ENCODE measurements around the gene EEF2K.

DNA sequence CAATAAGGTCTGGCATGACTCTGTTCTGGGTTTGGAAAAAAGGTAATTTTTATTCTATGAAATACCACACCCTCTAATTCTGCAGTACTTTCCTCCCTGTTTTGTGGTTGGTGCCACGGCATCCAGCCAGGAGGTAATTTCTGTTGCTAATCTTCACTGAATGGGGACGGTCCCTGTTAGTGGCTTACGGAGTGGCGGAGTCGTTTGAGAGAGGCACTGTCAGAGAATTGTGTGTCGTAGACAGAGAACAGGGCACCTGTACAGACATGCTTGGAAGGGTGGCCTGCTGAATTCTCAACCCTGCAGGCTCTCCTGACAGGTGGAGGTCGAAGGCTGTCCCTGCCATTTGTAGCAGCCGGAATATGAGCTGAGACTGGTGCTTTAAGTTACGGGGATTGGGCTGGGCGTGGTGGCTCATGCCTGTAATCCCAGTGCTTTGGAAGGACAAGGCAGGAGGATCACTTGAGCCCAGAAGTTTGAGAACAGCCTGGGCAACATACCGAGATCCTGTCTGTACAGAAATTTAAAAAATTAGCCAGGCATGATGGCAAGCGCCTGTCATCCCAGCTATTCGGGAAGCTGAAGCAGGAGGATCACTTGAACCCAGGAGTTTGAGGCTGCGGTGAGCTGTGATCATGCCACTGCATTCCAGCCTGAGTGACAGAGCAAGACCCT lies 33.2 kb downstream of the EEF2K start:
- TF ChIP-seq, protein P1, sequence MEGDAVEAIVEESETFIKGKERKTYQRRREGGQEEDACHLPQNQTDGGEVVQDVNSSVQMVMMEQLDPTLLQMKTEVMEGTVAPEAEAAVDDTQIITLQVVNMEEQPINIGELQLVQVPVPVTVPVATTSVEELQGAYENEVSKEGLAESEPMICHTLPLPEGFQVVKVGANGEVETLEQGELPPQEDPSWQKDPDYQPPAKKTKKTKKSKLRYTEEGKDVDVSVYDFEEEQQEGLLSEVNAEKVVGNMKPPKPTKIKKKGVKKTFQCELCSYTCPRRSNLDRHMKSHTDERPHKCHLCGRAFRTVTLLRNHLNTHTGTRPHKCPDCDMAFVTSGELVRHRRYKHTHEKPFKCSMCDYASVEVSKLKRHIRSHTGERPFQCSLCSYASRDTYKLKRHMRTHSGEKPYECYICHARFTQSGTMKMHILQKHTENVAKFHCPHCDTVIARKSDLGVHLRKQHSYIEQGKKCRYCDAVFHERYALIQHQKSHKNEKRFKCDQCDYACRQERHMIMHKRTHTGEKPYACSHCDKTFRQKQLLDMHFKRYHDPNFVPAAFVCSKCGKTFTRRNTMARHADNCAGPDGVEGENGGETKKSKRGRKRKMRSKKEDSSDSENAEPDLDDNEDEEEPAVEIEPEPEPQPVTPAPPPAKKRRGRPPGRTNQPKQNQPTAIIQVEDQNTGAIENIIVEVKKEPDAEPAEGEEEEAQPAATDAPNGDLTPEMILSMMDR (IDR thresholded peaks at IDR 0.05): no peak
- no peak for TF ChIP-seq EZH2 (IDR thresholded peaks at IDR 0.05; ENCODE audit: borderline replicate concordance, insufficient read depth, low read depth, low read length, poor library complexity, severe bottlenecking)
